Measurements from ENCODE around the gene PFKL.

GRCh38 chr21:44323591-44323990, 23.7 kb downstream of the PFKL start:
- TF ChIP-seq CTCF (IDR thresholded peaks at IDR 0.05; ENCODE audit: low read length) (no peak), EZH2phosphoT487 (IDR thresholded peaks at IDR 0.05; ENCODE audit: low read length) (no peak), EZH2 (optimal IDR thresholded peaks at IDR 0.05; ENCODE audit: low read depth, low read length) (no peak)

All from MM.1S (cell line).